ENCODE results near the gene MYCN.
"Not testable (repeated sequence)": the region's sequence is repeated elsewhere in the genome, so short reads cannot be mapped to it uniquely, and the experiment has no call there.

The MYCN gene

GRCh38 chr2:15939854-15940660 is at the start of gene MYCN:
MYCN (plus strand) TSS chr2:15940550; CDS start chr2:15942065, 1,515 bp downstream.
- DNase-seq (ENCODE audit: low read depth): peak; percentile 14

- DNase-seq (ENCODE audit: low read depth): no peak
Observed at GRCh38 chr2:15890936-15891905, 49.1 kb upstream of the MYCN start.

DNA sequence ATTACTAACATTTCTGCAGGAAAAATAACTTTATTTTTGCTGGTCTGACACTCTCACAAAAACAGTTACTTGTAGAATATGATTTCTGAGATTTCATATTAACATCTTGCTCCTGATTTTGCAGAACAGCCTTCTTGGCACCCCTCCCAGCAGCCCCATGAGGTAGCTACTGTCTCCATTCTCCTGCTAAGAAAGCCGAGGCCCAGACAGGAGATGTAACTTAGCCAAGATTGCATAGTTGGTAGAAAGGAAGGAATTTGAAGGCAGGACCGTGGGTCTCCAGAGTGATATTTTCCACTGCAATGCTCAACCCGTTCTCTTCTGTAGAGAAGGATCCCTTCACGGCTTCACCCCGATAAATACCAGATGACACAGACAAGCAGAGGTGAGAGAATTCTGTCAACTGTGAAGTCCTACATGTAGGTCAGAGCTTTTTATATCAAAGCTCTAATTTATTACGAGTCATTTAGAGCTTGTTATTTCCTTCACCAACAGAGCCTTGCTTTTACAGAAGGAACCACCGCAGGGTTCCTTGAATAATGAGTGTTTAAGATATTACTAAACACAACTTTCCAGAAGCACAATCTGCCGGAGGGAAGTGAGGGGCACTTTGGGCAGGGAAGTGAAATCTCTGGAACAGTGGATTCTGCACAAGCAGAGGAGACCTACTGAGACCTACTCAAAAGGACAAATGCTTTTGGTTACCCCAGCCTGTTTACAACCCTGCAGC is 48.0 kb upstream of the MYCN start:
- DNase-seq (ENCODE audit: low read depth): no peak

DNA sequence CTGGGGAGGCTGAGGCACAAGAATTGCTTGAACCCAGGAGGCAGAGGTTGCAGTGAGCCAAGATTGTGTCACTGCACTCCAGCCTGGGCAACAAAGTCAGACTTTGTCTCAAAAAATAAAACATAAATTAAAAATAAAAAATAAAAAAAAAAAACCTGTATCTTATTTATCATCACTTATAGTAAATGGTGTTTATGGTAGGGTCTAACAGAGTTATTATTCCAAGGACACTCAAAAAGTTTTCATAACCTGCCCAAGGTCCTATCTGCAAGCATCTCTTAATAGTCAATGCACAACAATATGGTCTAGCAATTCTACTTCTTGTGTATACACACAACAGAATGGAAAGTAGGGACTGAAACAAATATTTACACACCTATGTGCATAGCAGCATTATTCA is 47.3 kb upstream of the MYCN start:
- DNase-seq (ENCODE audit: low read depth): no peak

- no peak for DNase-seq (ENCODE audit: low read depth)
Observed at GRCh38 chr2:15893689-15894480, 46.5 kb upstream of the MYCN start.

DNA sequence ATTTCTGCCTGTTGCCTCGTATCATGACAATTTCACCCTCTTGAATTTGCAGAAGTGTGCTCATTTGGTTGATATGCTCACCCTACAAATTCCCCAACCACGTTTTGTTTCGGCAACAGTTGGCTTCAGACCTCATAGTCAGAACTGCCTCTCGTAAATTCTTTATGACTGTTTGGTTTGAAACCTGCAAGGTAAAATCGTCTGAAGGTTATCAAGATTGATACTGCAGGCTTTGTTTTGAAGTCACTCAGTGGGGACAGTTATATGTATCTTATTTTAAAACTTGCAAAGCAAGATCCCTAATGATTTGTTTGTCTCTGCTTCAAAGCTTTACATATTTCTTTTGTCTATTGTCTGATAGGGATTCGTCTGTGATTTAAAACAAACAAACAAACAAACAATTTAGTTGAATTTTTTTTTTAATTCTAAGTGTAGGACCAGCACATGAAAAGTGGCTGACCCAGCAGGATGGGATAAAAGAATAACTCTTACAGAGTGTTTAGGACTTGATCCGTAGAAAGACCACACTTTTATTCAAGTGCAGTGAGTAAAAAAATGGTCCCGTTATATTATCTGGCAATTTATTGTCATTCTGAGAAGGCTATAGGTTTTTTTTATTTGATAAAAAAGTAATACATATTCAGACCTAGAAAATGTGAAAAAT is 45.7 kb upstream of the MYCN start:
- DNase-seq (ENCODE audit: low read depth): no peak

GRCh38 chr2:15895615-15896469 is 44.5 kb upstream of the MYCN start:
- DNase-seq (ENCODE audit: low read depth): no peak

DNA sequence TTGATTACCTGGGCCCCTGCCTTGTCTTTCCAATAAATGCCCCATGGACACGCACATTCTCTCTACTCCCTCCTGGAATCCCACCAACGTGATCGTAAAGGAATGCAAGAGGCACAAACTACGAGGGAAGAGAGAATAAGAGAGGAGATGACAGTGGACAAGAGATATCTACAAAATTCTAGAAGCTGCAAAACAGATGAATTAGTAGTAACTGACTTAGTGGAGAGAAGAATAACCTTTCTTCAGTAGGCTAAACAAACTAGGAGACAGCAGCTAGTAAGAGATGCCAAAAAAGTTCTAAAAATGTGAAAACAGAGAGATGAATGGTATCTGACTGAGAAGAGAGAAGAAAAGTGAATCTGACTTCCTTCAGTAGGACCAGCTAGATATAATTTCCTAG is 43.5 kb upstream of the MYCN start:
- DNase-seq (ENCODE audit: low read depth): no peak

DNA sequence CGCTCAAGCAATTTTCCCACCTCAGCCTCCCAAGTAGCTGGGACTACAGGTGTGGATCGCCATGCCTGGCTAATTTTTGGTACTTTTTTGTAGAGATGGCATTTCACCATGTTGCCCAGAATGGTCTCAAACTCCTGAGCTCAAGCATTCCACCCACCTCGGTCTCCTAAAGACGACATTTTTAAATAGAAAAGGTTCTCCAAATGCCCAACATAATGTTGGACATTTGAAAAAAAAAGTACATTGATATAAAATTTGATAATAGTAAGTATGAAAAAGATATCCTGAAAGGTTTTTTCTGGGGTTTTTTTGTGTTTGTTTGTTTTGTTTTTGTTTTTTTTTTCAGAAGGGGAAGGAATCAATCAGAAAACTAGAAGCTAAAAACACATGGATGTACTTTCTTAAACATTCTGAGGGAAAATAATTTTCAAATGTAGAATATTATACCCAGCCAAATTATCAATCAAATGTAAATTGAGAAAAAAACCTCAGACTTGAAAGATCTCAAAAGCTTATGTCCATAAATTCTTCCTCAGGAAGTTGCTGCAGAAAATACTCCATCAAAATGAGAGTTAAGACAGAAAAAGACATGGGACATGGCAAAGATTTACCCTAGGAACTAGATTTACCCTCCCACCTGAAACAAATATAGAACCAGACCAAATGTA is 42.8 kb upstream of the MYCN start:
- no peak for DNase-seq (ENCODE audit: low read depth)

DNA sequence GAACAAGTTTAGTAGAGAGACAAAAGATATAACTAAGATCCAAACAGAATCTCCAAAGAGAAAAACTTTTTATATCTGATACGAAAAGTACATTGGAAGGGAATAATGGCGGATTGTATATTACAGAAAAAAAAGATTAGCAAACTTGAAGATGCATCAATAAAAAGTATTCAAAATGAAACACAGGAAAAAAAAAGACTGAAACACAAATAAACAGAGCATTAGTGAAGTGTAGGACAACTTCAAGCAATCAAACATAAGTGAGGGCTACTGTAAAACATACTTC is 41.1 kb upstream of the MYCN start:
- DNase-seq (ENCODE audit: low read depth): no peak

DNA sequence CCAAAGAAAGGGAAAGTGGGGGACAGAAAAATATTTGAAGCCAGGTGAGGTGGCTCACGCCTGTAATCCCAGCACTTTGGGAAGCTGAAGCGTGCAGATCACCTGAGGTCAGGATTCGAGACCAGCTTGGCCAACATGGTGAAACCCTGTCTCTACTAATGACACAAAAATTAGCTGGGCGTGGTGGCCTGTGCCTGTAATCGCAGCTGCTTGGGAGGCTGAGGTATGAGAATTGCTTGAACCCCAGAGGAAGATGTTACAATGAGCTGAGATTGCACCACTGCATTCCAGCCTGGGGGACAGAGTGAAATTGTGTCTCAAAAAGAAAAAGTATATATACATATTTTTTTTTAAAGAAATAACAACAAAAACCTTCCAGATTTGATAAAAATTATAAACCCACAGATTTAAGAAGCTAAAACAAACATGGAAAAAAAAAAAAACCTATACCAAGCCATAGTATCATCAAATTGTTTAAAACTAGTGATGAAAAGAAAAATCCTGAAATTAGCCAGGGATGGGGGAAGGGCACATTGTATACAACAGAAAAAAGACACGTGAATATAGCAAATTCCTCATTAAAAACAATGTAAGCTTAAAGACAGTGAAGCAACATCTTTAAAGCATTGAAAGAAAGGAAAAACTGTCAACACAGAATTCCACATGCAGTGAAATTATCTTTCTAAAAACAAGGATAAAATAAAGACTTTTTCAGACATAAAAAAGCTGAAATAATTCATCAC is 40.4 kb upstream of the MYCN start:
- DNase-seq (ENCODE audit: low read depth): no peak

DNA sequence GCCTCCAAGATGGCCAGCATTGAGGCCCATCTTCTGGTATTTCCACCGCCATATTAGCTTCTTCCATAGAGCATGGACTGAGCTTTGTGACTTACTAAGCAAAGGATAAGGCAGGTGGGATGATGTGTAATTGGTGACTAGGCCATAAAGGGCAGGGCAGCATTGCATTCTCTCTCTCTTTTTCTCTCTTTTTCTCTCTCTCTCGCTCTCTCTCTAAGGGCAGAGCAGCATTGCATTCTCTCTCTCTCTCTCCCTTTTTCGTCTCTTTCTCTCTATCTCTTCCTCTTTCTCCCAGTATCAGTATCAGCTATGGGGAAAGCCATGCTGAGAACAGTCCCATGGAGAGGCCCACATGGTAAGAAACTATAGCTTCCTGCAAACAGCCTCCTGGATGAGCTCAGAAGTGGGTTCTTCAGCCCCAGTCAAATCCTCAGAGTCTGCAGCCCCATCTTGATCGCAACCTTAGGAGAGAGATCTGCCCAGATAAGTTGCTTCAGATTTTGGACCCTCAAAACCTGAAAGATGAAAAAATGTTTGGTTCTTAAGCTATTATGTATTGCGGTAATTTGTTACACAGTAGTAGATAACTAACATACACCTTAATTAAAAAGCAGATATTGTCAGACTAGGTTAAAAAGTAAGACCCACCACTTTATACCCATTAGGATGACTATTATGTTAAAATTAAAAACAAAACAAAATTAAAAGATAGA is 39.1 kb upstream of the MYCN start:
- no peak for DNase-seq (ENCODE audit: low read depth)

DNA sequence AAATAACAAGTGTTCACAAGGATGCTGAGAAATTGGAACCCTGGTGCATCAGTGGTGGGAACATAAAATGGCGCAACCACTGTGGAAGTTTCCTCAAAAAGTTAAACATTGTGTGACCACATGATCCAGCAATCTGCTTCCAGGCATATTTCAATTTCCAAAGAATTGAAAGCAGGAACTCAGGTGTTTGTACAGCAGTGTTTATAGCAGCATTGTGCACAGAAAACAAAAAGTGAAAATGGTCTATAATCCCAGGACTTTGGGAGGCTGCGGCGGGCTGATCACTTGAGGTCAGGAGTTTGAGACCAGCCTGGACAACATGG is 38.6 kb upstream of the MYCN start:
- DNase-seq (ENCODE audit: low read depth): no peak

- not testable (repeated sequence) for DNase-seq (ENCODE audit: low read depth)
Observed at GRCh38 chr2:15903910-15904309, 36.4 kb upstream of the MYCN start.

GRCh38 chr2:15905267-15905645 is 35.1 kb upstream of the MYCN start:
- no peak for DNase-seq (ENCODE audit: low read depth)

- DNase-seq (ENCODE audit: low read depth): no peak
Observed at GRCh38 chr2:15905986-15906491, 34.3 kb upstream of the MYCN start.

GRCh38 chr2:15906778-15907177 is 33.6 kb upstream of the MYCN start:
- no peak for DNase-seq (ENCODE audit: low read depth)

Data from activated T-cell treated with anti-CD3 and anti-CD28 coated beads for 1 hour (primary cell).